Activated CD8-positive, alpha-beta memory T cell treated with anti-CD3 and anti-CD28 coated beads for 36 hours (primary cell): Measurements from ENCODE around the gene CERK. TPM values are rescaled to one million over a fixed set of nuclear protein-coding genes. Genes with fewer than 3 reads are reported as not detected.

Experiments
- CTCF ChIA-PET: fragments of 350-600 bp; sonication (Branson Sonifier 250); formaldehyde crosslinking; loops from one replicate; lab custom pipeline; 2021; ENCODE audit warnings: antibody characterized with exemption; lab: Charles Lee
- POLR2A ChIA-PET: fragments of 350-600 bp; sonication (Branson Sonifier 250); formaldehyde crosslinking; loops from one replicate; lab custom pipeline; 2021; ENCODE audit warnings: antibody characterized with exemption; lab: Charles Lee
- total RNA-seq, 2 experiments: library from RNA; stranded (reverse); gene quantifications; one replicate each; pipeline ENCODE4 v1.2.3, GENCODE V29; 2021

CERK gene
- total RNA-seq, 2 experiments from 2014 or later, result 52.8 to 56.0 TPM

DNA sequence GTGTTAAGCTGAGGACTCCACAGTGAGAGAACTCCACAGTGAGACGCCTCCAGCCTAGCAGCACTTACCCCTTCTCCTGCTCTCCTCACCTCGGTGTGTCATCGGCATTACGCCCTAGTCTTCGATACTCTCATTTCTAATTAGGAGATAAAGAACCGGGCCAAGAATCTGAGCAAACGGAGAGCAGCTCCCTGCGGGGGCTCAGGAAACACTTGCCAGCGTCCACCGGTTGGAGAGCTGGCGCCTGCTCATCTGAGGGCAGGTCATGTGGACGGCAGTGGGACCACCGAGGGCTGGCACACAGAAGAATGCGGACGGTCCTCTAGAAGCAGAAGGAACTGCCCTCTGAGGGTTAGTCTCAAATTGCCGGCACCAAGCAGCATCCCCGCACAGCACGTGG lies 13.0 kb downstream of the CERK start:
- POLR2A ChIA-PET, result no interaction called here

DNA sequence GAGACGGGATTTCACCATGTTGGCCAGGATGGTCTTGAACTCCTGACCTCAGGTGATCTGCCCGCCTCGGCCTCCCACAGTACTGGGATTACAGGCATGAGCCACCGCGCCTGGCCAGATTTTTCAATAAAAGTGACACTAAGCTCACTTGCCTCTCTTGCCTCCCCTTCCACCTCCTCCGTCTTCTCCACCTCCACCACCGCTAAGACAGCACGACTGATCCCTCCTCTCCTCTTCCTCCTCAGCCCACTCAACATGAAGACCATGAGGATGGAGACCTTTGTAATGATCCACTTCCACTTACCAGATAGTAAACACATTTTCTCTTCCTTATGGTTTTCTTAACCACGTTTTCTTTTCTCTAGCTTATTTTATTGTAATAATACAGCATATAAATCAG lies 14.2 kb downstream of the CERK start:
- POLR2A ChIA-PET, result no interaction called here
- CTCF ChIA-PET, result no interaction called here

More for the DNA sequence above, 13.0 kb downstream of the CERK start:
- CTCF ChIA-PET, result no interaction called here

DNA sequence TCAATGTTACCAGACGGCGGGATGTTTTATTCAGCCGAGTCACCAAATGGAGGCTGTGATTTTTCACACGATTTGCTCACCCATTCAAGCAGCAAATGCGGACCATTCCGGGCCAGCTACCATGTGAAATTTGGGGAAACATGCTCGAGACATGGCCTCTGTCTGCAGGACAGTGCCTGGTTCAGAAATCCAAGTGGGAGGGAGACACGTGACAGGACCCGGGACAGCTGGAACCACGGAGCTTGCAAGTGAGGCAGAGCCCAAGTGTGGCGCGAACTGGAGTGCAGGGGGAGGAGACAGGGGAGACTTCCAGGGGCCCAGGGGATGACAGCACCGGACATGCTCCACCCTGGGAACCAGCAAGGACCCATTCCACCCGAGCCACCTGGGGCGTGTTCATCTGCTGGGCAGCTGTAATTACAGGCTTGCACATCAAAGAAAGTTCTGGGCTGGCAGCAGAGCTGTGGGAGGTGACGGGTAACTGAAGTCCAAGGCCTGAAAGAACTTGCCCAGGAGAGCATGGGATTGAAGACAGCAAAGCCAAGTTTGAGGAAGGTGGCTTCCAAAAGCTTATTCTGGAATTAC lies 16.5 kb downstream of the CERK start:
- POLR2A ChIA-PET, result interaction anchor here (0.5 kb wide), 1 partner anchor 96 kb away, joined by 3 read pairs; no protein-coding TSS in a partner anchor
- CTCF ChIA-PET, result no interaction called here

DNA sequence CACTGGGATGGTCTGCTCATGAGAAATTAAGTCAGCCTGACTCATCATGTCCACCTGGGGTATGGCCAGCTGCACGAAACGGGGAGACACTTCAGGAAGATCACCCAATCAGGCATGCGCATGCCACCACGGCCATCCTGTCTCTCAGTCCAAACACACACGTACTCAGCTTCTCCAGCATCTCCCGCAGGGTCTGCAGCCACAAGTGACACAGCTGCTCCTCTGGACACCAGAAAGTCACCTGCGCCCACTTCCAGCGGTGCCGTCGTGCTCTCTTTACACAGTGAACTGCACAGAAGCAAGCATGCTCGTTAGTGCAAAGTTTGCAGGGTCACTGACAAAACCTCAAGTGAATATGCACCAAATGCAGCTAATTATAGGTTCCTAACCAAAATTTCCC lies 18.1 kb downstream of the CERK start:
- POLR2A ChIA-PET, result no interaction called here
- CTCF ChIA-PET, result no interaction called here

DNA sequence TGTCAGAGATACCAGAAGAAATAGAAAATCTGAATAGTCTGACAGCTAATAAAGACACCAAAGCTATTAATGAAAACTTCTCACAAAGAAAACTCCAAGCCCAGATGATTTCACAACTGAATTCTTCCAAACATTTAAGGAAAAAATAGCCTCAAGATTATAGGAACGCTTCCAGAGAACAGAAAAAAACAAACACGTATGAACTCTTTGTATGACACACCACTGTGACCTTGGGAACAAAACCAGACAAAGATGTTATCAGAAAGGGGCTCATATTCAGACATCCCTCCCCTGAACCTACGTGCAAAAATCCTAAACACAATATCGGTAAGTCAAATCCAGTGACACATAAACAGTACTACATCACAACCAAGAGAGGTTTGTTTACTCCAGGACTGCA lies 23.5 kb downstream of the CERK start:
- ChIA-PET POLR2A (no interaction called here), CTCF (no interaction called here)

DNA sequence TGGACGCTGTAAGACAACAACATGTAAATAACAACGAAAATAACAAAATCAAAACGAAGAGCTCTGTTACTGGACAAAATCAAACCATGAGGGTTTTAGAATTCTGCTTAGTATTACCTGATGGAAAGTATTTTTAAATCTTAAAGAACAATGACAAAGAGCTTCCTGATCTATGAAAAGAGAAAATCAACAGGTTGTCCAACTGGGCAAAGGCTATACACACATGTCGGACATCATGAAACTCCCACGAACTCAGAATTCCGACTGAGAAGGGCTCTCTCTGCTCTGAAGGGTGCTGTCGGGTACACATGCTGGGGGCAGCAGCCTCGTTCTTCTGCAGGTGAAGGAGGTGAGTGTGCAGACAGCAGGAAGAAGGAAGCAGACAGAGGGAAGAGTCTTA lies 25.8 kb downstream of the CERK start:
- ChIA-PET POLR2A (no interaction called here), CTCF (interaction anchor here (0.9 kb wide), 1 partner anchor 96 kb away, joined by 3 read pairs; no protein-coding TSS in a partner anchor)

DNA sequence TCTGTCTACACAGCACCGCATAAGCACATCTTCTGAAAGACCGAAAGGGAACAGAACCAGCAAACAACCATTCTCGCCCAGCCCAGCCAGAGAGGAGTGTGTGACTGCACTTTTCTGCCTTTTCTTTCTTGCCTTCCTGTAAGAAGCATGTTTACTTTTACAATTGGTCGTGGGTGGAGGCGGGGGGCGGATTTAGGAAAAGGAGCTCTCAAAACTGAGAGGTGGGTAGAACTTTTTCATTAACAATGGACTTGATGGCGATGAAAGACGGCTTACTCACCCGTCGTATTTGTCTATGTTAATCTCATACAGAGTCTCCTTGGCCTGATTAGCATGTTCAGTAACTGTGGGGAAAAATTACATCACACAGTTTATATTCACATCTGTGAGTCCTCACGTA lies 27.2 kb downstream of the CERK start:
- ChIA-PET CTCF (no interaction called here), POLR2A (no interaction called here)

DNA sequence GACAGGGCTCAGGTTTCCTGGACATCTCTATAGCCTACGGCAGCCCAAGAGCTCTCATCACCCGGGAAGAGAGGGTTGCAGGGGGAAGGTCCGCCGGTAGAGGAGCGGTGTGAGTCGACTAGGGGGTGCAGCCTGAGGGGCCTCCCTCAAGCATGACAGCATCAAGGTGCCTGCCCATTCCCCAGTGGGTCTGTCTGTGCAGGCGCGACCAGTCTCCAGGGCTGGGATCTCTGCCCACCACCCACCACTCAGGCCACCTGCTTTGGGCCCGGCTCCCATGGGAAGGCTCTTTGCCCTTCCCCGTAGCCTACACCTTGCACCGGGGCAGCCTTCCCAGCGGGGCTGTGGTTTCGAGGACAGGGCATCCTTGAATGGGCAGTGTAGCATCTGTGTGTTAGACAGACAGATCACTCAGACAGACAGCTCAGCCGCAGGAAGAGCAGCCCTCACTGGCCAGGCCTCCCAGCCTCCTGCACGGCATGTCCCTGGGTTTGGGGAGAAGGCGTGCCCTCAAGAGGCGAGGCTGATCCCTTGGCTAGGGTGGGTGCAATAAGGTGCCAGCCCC lies 29.2 kb downstream of the CERK start:
- ChIA-PET CTCF (no interaction called here), POLR2A (no interaction called here)

DNA sequence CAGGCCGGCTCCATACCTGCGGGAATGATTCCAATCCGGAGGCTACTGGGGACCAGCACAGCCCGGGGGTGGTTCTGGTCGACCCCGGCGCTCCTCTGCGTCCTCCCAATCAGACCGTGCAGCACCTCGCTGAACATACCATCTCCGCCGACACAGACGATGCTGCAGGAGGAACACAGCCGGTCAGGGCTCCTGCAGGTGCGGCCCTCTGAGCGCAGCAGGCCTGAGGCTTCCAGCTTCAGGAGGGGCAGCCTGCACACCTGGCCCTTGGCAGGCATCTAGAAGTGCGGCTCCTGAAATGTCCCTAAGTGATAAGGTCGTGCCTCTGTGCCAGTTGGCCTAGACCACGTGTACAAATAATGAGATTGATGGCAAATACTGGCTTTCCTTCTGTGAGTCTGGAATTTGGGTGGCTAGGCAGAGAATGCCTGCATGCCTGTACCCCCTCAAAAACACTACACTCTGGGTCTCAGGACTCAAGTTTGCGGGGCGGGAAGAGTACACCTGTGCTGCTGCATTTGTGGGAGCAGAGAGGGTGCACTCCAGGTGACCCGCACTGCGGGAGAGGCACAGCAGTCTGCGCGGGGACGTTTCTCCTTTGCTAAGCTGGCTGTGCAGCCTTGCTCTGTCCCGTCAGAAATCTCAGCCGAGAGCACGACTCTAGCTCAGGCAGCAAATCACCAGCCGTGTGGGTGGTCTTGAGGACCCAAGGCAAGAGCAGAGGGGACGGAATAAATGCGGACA lies 30.1 kb downstream of the CERK start:
- ChIA-PET POLR2A (no interaction called here), CTCF (no interaction called here)

DNA sequence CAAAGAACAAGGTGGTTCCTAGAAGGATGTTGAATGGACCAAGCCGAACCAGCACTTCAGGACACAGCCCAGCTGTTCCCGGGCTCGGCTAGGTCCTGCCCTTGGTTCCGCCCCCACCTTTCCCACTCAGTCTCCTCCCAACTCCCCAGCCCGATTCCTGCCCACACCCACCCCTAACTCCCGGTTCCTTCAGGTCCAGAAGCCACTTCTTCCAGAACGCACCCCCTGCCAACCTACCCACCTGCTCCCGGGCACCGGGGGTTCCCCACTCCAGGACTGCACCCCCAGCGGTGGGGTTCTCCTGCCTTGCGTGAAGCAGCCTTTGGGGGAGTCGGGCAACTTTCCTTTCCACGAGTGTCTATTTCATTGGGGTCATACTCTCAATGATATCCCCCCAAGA lies 30.7 kb downstream of the CERK start:
- CTCF ChIA-PET, result no interaction called here
- POLR2A ChIA-PET, result no interaction called here

DNA sequence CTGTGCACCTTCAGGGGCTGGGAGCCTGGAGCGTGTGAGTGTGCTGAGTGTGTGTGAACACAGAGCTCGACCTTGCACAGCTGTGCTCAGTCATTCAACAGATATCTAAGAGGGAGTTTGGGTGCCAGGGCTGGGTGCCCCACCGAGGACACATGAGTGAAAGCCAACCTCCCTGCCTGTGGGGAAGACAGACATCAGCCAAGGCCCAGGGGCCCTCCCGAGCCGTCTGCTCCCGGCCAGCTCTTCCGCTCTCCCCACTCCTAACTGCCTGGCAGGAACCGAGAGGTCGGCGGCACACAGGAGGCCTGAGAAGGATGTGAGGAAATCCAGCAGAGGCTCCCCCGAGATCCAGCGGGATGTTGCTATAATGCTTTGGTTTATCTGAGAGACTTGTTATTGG lies 32.0 kb downstream of the CERK start:
- POLR2A ChIA-PET, result no interaction called here

DNA sequence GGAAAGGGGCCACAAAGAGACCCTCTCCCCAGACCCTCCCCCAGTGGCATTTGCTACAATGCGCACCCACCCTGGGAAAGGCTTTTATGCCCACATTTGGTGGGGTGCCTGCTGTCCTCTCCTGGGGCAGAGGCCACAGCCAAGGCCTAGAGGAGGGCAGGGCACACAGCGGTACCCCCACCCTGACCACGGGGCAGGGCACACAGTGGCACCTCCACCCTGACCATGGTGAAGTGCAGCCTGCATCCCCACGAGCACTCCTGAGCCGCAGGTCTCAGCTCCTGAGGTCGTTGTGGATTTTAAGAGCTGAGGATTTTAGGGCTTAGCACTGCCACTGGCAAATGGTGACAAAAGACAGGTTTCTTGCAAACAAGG lies 34.1 kb downstream of the CERK start:
- ChIA-PET POLR2A (no interaction called here), CTCF (no interaction called here)

More for the DNA sequence above, 32.0 kb downstream of the CERK start:
- CTCF ChIA-PET, result no interaction called here

DNA sequence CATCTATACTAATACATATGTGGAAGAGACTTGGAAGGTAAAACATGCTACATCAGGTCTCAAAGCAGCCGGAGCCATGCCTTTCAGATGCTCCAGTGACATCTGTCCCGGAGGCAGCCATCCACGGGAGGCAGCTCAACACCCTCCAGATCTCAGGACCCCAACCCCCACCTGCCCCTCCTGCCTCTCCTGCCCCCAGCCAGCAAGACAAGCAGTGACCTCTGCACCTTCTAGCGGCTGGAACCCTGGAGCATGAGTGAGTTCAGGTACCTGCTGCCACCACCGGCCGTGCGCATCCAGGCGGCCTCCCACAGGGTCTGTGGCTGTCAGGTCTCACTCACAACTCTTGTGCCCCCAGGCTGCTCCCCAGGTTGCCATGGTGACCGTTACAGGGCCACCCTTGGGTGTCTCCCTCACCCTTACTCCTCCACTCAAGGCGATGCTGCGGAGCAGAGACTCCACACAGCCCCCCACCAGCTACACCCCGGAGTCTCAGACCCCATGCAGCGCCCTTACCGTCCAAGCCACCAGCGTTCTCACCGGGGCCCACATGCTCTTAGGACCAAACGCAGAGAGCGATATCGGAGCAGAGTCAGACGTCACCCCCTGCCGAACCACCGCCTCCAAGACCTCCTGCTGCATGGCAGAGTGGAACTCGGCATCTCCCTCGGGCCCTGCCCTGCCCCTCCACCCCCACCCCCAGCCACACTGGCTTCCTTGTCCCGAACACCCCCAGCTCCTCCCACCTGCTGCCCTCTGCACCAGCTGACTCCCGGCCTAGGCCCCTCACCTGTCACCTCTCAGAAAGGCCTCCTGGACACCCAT lies 34.7 kb downstream of the CERK start:
- ChIA-PET CTCF (no interaction called here), POLR2A (no interaction called here)

DNA sequence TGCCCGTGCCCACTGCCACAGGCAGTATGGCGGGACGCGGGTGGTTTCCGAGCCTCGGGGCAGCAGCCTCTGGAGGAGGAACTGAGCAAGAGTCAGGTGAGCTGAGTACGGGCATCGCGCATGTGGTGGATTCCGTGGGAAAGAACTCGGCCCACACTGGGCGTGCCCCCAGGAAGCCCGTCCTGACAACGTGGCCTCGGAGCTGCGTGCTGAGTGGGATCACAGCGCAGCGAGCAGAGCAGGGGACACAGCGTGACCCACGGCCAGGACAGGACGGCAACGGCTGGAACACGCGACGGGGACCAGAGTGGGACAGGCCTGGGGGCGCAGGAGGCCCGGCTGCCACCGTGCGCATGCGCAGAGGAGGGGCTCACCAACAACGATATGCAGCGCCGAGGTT lies 36.8 kb downstream of the CERK start:
- POLR2A ChIA-PET, result no interaction called here

DNA sequence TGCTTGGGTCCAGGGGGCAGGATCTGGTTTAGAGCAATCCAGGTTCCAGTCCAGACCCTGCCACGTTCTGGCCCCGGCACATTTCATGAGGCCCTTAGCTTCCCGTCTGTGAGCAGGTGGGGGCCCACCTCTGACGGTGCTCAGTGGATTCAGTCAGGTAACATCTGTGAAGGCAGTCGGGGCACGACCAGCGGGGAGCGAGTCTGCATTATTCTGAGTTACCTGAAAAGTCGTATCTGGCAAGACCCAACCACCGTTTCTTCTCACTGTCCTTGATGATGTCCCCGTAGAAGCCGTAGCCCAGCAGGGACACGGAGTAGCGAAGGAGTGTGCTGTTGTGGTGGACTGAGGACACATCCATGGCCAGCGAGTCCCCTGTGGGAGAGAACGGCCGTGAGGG lies 39.0 kb downstream of the CERK start:
- ChIA-PET POLR2A (no interaction called here), CTCF (interaction anchor here (1.2 kb wide), 1 partner anchor 9 kb away, joined by 3 read pairs; no protein-coding TSS in a partner anchor)

More for the DNA sequence above, 36.8 kb downstream of the CERK start:
- CTCF ChIA-PET, result no interaction called here

DNA sequence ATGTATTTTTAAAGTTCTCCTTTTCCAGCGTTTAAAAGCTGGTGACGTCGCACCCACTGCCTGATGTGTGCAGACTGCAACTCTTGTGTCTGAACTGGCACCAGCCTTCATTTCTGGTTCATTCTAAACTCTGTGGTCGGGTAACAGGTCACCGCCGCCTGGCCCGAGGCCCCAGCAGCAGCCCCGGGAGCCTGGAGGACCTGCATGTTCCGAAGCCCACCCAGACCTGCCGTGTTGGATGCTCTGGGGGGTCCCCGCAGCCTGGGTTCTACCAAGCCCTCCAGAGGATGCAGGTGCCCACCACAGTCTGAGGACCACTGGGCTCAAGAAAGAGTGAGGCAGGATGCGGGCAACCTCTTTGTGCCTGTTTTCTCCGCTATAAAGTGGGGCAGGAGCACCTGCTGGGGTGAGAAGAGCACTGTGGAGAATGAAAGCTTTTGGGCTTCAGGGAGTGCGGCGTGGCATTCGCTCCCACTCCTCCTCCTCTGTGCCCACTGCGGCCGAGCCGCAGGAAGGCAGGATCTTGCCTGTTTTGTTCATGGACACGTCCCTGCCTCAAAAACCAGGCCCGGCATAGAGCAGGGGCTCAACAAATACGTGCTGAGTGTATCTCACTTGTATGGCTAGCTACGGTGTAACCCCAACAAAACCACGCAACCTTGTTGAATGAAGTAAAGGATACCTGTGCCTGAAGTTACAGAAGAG lies 40.1 kb downstream of the CERK start:
- CTCF ChIA-PET, result no interaction called here
- POLR2A ChIA-PET, result interaction anchor here (0.6 kb wide), 1 partner anchor 378 kb away, joined by 3 read pairs; no protein-coding TSS in a partner anchor

DNA sequence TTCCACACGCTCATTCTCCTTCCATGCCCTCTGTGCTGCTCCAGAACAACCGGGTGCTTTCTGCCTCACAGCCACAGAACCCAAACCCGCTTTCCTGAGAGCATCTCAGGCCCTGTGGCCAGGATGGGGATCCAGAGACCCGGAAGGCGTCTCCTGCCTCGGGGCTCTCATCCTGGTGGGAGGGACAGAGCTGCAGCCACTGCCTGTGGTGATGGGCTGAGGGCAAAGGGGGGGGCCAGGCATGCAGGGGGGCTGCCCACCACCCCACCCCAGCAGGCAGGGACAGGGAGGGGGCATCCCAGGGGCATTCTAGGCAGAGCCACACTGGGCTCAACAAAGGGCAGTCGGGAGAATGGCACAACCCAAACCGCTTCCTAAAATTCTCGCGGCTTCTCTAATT lies 41.4 kb downstream of the CERK start:
- CTCF ChIA-PET, result interaction anchor here (1.3 kb wide), 1 partner anchor 62 kb away, joined by 3 read pairs; no protein-coding TSS in a partner anchor
- POLR2A ChIA-PET, result interaction anchor here (0.6 to 0.7 kb wide), 2 partner anchors 149 to 513 kb away, joined by 3 read pairs; no protein-coding TSS in a partner anchor

DNA sequence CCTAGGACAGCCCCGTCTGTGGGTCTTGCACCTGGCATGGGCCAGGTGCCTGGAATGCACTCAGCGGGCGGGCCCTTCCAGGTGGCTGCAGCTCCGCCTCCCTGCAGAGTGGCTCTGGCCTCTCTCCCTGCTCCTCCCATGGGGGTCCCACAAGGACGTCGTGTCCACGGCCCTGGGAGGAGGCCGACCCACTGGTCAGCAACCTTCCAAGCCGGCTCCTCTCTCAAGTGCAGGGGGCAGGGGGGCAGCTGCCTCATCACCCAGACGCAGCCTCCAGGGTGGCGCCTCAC lies 41.9 kb downstream of the CERK start:
- CTCF ChIA-PET, result interaction anchor here (1.3 kb wide), 1 partner anchor 63 kb away, joined by 3 read pairs; no protein-coding TSS in a partner anchor
- POLR2A ChIA-PET, result interaction anchor here (0.5 kb wide), 1 partner anchor 192 kb away, joined by 3 read pairs; no protein-coding TSS in a partner anchor
